GM21717 (cell line): ENCODE data around the gene ANGEL1.

ENCODE experiments used
- ATAC-seq: cut with Tn5 transposase; IDR thresholded peaks from one replicate; pipeline ENCODE4 v1.9.1; 2021; ENCODE audit warnings: mild to moderate bottlenecking, moderate library complexity; ENCODE audit not compliant: unreplicated experiment

Gene ANGEL1

GRCh38 chr14:76767681-76768656 lies 44.7 kb downstream of the ANGEL1 start:
- ATAC-seq, result peak; percentile 88

GRCh38 chr14:76765461-76765931 lies 47.2 kb downstream of the ANGEL1 start:
- ATAC-seq, result no peak

GRCh38 chr14:76763096-76764041 lies 49.3 kb downstream of the ANGEL1 start:
- no peak for ATAC-seq

- ATAC-seq, result no peak
Measured at GRCh38 chr14:76762411-76763095, 50.1 kb downstream of the ANGEL1 start.

- no peak for ATAC-seq
Measured at GRCh38 chr14:76761960-76762410, 50.7 kb downstream of the ANGEL1 start.

GRCh38 chr14:76761136-76761959 lies 51.3 kb downstream of the ANGEL1 start, which contains the start of gene VASH1:
Gene VASH1, plus strand, starts transcription at chr14:76761468. Its CDS starts 1,354 bp downstream, at chr14:76762822.
- ATAC-seq, result peak; percentile 73

GRCh38 chr14:76760331-76761135 lies 52.1 kb downstream of the ANGEL1 start:
- no peak for ATAC-seq

- no peak for ATAC-seq
Measured at GRCh38 chr14:76759589-76759988, 53.1 kb downstream of the ANGEL1 start.

GRCh38 chr14:76756371-76756750 lies 56.3 kb downstream of the ANGEL1 start:
- no peak for ATAC-seq

- no peak for ATAC-seq
Measured at GRCh38 chr14:76755610-76756370, 56.9 kb downstream of the ANGEL1 start.

- no peak for ATAC-seq
Measured at GRCh38 chr14:76754586-76754985, 58.1 kb downstream of the ANGEL1 start.

GRCh38 chr14:76753541-76754198 lies 59.0 kb downstream of the ANGEL1 start:
- ATAC-seq, result no peak

GRCh38 chr14:76752744-76753143 lies 59.9 kb downstream of the ANGEL1 start:
- ATAC-seq, result no peak

GRCh38 chr14:76742966-76743365 lies 69.7 kb downstream of the ANGEL1 start:
- no peak for ATAC-seq

- no peak for ATAC-seq
Measured at GRCh38 chr14:76742185-76742584, 70.5 kb downstream of the ANGEL1 start.

- ATAC-seq, result no peak
Measured at GRCh38 chr14:76741074-76741473, 71.6 kb downstream of the ANGEL1 start.
